NOMO-1 treated with dmso at 0.1 percent for 144 hours (cell line): ENCODE results near the gene STX4.
"Not testable (repeated sequence)": the region's sequence is repeated elsewhere in the genome, so short reads cannot be mapped to it uniquely, and the experiment has no call there.

Experiments used
- DNase-seq: peaks from one replicate; lab custom pipeline; 2025; ENCODE audit not compliant: unreplicated experiment; lab: John Stamatoyannopoulos, UW

STX4 gene

GRCh38 chr16:30998852-30999761 lies 34.3 kb upstream of the STX4 start:
- DNase-seq: no peak

DNA sequence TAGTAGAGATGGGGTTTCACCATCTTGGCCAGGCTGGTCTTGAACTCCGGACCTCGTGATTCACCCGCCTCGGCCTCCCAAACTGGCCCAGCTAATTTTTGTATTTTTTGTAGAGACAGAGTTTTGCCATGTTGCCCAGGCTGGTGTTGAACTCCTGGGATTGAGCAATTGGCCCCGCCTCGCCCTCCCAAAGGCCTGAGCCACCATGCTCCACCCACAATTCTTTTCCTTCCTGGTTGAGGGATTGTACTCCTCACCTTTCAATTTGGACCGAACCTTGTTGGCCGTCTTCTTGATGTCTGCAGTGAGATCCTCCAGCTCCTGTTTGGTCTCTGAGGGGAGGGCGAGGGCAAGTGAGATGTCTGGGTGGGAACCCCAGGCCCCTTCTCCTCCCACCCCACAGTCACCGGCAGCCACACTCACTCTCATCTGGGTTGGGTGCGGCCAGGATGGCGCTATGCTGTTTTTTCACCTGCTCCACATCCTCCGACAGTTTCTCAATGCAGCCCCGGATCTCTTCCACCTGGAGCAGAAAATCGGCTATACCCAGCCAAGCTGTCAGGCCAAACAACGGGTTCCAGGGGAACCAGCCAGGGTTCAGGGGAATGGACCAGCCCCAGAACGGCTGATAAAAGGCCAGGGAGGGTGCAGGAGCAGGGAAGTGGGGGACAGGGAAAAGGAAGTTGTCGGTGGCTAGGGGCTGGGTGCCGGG lies 32.5 kb upstream of the STX4 start:
- no peak for DNase-seq

GRCh38 chr16:31001507-31002249 lies 31.7 kb upstream of the STX4 start:
- no peak for DNase-seq

DNA sequence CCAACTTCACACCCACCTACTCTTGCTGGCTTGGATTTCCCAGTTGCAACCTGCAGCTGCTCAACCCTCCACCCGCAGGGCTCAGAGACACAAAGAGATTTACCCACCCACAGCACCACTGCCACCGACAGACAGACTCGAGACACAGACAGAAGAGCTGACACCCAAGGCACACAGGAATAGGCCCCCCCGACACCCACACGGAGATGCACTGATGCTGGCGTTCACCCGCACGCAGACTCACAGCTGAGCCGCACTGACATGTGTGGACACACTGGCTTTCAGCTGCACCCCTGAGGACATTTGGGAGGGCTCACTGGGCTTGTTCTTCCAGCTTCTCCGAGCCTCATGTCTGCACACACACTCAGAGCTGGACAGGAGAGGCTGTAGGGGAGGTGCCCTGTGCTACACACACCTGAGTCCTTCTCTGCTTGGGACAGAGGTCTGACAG lies 31.1 kb upstream of the STX4 start:
- DNase-seq: no peak

- no peak for DNase-seq
These were observed 30.5 kb upstream of the STX4 start for GRCh38 chr16:31002862-31003341.

DNA sequence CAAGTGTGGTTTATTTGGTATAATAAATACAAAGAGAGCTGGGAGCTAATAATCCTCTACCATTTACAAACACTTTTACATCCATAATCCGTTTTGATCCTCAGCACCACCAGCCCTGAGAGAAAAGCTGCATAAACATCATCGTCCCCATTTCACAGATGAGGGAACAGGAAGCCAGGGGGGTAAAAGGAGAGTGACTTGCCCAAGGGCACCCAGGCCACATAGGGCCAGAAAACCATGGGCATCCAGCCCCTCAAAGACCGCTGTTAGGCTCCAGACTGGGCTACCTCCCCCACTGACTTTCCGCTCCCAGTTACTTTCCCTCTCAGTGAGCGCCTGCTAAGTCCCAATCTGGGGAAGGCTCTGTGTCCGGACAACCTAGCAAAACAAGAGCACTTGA lies 29.6 kb upstream of the STX4 start:
- no peak for DNase-seq

DNA sequence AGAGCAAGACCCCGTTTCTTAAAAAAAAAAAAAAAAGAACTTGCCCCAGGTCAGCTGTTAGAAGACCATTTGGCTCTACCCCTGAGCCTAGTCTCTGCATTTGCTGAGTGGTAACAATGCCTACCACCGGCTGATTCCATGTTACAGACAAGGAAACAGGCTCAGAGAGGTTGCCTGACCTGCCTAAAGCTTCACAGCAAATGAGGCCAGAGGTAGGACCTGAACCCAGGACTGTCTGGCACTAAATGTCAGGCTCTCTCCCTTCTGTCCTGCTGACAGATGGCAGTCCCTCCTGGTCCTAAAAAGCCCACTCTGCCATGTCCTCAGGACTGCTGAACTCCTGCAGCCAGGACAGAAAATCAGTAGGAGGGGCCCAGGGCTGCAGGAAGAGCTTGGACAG lies 28.7 kb upstream of the STX4 start:
- DNase-seq: no peak

DNA sequence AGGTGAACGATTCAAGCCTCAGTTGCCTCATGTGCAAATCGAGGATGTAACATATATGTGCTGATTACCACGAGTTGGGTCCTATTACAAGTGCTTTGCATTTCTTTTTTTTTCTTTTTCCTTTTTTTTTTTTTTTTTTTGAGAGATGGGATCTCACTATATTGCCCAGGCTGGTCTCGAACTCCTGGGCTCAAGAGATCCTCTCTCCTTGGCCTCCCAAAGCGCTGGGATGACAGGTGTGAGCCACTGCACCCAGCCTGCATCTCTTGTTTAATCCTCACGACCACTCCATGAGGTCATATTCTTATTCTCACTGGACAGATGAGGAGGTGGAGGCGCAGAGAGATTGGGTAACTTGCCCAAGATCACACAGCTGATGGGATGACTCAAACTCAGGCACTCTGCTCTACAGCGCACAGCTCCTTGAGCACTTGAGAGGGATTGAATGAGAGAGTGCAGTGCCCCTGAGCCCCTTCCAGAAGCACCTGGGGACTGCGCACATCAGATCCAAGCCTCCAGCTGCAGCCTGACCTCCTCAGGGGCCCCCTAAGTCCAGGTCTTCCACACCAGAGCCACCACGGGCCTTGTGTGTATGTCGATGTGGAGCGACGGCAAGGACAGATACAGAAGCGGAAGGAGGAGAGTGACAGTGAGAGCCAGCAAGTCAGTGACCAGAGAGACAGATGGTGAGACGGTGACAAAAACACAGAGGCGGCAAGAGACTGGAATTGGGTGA lies 27.8 kb upstream of the STX4 start:
- DNase-seq: no peak

GRCh38 chr16:31006086-31006385 lies 27.3 kb upstream of the STX4 start:
- DNase-seq: no peak

- DNase-seq: no peak
These were observed 26.8 kb upstream of the STX4 start for GRCh38 chr16:31006589-31006988.

- no peak for DNase-seq
These were observed 25.7 kb upstream of the STX4 start for GRCh38 chr16:31007684-31008083.

DNA sequence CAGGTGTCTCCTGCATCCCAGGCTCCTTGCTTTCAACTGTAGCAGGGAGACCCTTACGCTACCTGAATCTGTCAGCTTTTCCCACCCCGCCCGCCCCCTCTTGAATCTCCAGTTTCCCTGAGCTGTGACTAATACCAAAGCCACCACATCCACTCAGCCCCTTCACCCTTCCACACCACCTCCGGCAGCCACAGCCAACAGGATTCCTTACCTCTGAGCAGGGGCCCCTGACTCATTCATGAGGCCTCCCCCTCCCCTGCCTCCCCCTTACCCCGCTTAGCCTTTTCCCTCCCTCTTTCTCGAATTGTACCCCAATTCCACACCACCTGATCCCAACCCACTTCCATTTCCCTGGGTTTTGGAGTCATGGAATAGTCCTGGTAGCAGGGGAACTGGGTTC lies 25.2 kb upstream of the STX4 start:
- DNase-seq: no peak

DNA sequence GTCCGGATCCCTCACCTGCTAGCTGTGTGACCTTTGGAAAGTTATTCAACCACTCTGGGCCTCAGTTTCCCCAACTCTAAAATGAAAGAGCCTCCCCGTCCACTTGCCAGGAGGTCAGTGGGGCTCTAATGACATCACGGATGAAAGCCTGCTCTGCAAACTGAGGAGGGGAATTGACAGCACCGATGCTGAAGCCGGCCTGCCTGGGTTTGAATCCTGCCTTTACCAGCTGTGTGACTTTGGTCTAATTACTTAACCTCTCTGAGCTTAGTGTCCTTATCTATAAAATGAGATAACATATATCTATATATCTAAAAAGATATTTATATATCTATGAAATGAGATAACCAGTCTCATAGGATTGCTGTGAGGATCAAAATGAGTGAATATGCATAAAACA lies 24.8 kb upstream of the STX4 start:
- no peak for DNase-seq

DNA sequence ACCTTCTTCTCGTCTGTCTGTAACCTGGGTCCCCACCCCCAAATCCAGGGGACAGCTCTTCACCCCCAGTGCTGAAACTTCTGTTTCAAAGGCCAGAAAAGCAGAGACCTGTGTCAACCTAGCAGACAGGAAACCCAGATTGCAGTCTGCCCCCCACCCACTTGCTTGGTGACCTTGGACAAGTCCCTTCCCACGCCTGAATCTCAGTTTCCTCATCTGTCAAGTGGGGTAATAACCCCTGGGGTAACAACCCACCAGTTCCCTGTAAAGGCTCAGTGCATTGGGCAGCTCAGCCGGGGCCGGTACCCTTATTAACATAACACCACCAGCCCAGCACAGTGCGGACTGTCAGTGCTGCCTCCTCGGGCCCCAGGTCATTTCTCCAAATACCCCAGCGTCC lies 24.2 kb upstream of the STX4 start:
- DNase-seq: no peak

DNA sequence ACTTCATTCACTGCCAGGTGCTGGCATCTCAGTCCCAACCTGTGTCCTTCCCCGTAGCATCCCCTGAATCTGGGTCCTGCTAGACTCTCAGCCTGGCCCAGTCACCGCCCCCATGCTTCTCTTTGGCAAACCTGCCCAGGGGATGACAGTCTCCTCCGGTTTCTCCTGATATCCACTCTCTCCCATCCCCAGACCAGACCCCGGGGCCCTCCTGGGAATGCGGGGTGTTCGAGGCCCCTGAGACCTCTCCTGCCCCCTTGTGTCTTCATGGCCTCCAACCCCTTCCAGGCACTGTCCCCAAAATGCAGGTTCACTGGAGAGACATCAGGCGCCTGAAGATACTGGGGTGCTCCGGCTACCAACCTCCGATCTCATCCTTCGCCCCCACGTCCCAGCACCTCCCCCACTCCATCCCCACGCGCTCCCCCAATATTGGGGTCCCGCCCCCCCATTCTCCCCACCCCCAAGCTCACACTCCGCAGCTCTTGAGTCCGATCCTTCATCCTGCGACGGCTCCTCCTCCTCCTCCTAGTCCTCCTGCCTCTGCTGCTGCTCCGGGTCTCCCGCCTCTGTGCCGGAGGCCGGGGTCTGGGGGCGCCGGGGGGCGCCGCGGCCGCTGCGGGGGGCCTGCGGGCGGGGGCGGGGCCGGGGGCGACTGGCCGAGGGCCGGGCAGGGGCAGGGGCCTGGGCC lies 23.3 kb upstream of the STX4 start:
- no peak for DNase-seq

- DNase-seq: no peak
These were observed 22.6 kb upstream of the STX4 start, which contains the start of gene STX1B for GRCh38 chr16:31010585-31011325. TSS of gene STX1B (minus strand) at chr16:31010638. CDS start at chr16:31010396, 242 bp downstream.

DNA sequence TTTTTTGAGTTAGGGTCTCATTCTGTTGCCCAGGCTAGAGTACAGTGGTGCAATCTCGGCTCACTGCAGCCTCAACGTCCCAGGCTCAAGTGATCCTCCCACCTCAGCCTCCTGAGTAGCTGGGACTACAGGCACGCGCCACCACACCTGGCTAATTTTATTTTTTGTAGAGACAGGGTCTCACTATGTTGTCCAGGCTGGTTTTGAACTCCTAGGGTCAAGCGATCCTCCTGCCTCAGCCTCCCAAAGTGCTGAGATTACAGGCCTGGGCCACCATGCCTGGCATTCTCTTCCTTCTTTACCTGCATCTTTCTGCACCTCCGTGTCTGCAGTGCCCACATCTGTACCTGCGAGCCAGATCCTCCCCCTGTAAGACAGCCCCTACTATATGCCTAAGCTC lies 21.5 kb upstream of the STX4 start:
- not testable (repeated sequence) for DNase-seq

DNA sequence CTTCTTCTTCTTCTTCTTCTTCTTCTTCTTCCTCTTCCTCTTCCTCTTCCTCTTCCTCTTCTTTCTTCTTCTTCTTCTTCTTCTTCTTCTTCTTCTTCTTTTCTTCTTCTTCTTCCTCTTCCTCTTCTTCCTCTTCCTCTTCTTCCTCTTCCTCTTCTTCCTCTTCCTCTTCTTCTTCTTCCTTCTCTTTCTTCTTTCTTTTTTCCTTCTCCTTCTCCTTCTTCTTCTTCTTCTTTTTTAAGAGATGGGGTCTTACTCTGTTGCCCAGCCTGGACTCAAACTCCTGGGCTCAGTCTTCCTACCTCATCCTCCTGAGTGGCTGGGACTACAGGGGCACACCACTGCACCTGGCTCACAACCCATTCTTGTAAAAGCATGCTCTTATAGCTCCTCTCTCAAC lies 20.1 kb upstream of the STX4 start:
- not testable (repeated sequence) for DNase-seq

DNA sequence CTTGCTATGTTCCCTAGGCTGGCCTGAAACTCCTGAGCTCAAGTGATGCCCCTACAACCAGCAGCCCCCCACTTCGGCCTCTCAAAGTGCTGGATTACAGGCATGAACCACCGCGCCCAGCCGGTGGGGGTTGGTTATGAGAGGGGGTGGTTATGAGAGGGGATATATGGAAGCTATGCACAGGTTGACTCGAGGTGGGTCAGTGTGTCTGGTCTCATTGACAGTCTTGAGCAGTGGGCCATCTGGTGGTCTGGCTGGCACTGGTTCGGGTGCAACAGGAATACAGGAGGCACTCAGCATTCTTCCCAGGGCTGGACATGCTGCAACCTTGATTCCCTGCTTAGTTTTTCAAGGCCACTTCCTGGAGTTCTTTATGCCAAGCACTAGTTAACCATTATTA lies 17.3 kb upstream of the STX4 start:
- no peak for DNase-seq

GRCh38 chr16:31017756-31018155 lies 15.6 kb upstream of the STX4 start:
- not testable (repeated sequence) for DNase-seq
